ENCODE results near the gene PPIA. TPM values are rescaled to one million over a fixed set of nuclear protein-coding genes. Genes with fewer than 3 reads are reported as not detected.

The PPIA gene
- total RNA-seq, 1 experiment from 2014 or later, result 2,836 TPM

- Histone ChIP-seq H3K9ac (ENCODE audit: low read length) (peak overlapping the region; percentile 100), H3K9me2 (ENCODE audit: insufficient read depth) (no peaks in the 10 kb centered on the region), H3K79me2 (ENCODE audit: insufficient read depth, low read length) (peaks cover 71% of the 10 kb centered on the region), H4K20me1 (ENCODE audit: insufficient read depth) (peaks cover 42% of the 10 kb centered on the region; the same call in 1 of the 2 replicates), H3K4me3 (replicated peaks in 1 of 2; ENCODE audit: low read depth in 1 of 2, low read length in 2 of 2) (peak overlapping the region; percentile 80 to 96), H2AFZ (ENCODE audit: low read depth, low read length, poor library complexity, severe bottlenecking) (no peak overlapping the region), H3K4me2 (ENCODE audit: low read length) (peak overlapping the region; percentile 90), H3K9me3 (ENCODE audit: control insufficient read depth in 1 of 2, insufficient read depth in 1 of 2, low read depth in 1 of 2, low read length in 2 of 2) (no peaks in the 10 kb centered on the region), H3K27ac (ENCODE audit: low read depth, low read length) (peak overlapping the region; percentile 99), H3K36me3 (ENCODE audit: control insufficient read depth in 1 of 2, insufficient read depth in 2 of 2, low read length in 2 of 2) (peaks cover 22 to 51% of the 10 kb centered on the region in 2 experiments), H3K4me1 (ENCODE audit: control insufficient read depth in 1 of 2, insufficient read depth in 2 of 2, low read length in 2 of 2) (peaks cover 9 to 41% of the 10 kb centered on the region in 2 experiments; a peak in 3 of 4 replicates), H3K27me3 (ENCODE audit: insufficient read depth, low read length) (no peaks in the 10 kb centered on the region)
- ChIA-PET CTCF (no interaction called here), POLR2A (interaction anchor here (1.0 to 1.1 kb wide), 5 partner anchors 11 to 215 kb away, joined by 3 read pairs; partner anchors contain the start of gene TMED4), RAD21 (ENCODE audit: low non-redundant PET in 1 of 2, low total read pairs in 2 of 2, uncharacterized antibody in 2 of 2, unreplicated experiment in 2 of 2) (no interaction called here)
- BruUV-seq (replicated peaks), result TSS peak; percentile 60
- peak; percentile 58 for ATAC-seq
- peak; percentile 64 for DNase-seq (ENCODE audit: low read depth, low spot score)
- peak; percentile 27; the same call in 1 of the 2 replicates for TF ChIP-seq CBX3 (IDR thresholded peaks at IDR 0.05; ENCODE audit: low read depth)
- TF ChIP-seq ELF1 (IDR thresholded peaks at IDR 0.05; ENCODE audit: borderline replicate concordance, low read depth), result no peak
- no peak for TF ChIP-seq POLR2A (IDR thresholded peaks at IDR 0.05; ENCODE audit: borderline replicate concordance, extremely low read depth, insufficient read depth, insufficient read length)
- TF ChIP-seq ZNF274 (IDR thresholded peaks at IDR 0.05; ENCODE audit: low read depth, low read length), result no peak
- TF ChIP-seq MAX (IDR thresholded peaks at IDR 0.05), result peak; percentile 47
- TF ChIP-seq SRF (IDR thresholded peaks at IDR 0.05; ENCODE audit: low read depth), result peak; percentile 86
- TF ChIP-seq JUND (IDR thresholded peaks at IDR 0.05), result no peak; the same call in 1 of the 2 replicates
- TF ChIP-seq YY1 (IDR thresholded peaks at IDR 0.05; ENCODE audit: extremely low read depth, insufficient replicate concordance, low read depth, low read length), result no peak
- no peak for TF ChIP-seq TCF7L2 (IDR thresholded peaks at IDR 0.05; ENCODE audit: borderline replicate concordance, extremely low read depth, insufficient read depth, insufficient read length)
- TF ChIP-seq ZFX (IDR thresholded peaks at IDR 0.05), result peak; percentile 5; the same call in 1 of the 2 replicates
- TF ChIP-seq POLR2AphosphoS5 (IDR thresholded peaks at IDR 0.05; ENCODE audit: low read depth, low read length), result peak; percentile 67
- peak in 2 of 3 experiments; percentile 39 to 40; a peak in 3 of 6 replicates for TF ChIP-seq CTCF (IDR thresholded peaks at IDR 0.05 in 2 of 3, conservative IDR thresholded peaks at IDR 0.05 in 1 of 3; ENCODE audit: borderline replicate concordance in 1 of 3, insufficient read depth in 1 of 3, low read depth in 2 of 3, low read length in 2 of 3)
- TF ChIP-seq SIN3A (IDR thresholded peaks at IDR 0.05; ENCODE audit: low read depth), result no peak; the same call in none of the 2 replicates
- TF ChIP-seq ATF3 (IDR thresholded peaks at IDR 0.05), result no peak
- no peak for TF ChIP-seq RAD21 (IDR thresholded peaks at IDR 0.05; ENCODE audit: low read depth)
- no peak for TF ChIP-seq FOSL1 (IDR thresholded peaks at IDR 0.05; ENCODE audit: low read depth)
- no peak for TF ChIP-seq CEBPB (IDR thresholded peaks at IDR 0.05; ENCODE audit: low read depth)
- intact Hi-C loops (cut with micrococcal nuclease), result loop anchor here (1.0 to 10.0 kb wide), 4 partner anchors 50 to 209 kb away; partner anchors contain the start of genes H2AZ2 and OGDH
Observed at GRCh38 chr7:44797329-44798258, 1.1 kb downstream of the PPIA start.

Data from HCT116 (cell line).